ENCODE data around the gene KMO. TPM values are rescaled to one million over a fixed set of nuclear protein-coding genes. Genes with fewer than 3 reads are reported as not detected.

The KMO gene
- total RNA-seq, 1 experiment from 2014 or later, result not detected

GRCh38 chr1:241598249-241598648, 66.1 kb downstream of the KMO start:
- Histone ChIP-seq H3K9me3 (ENCODE audit: control insufficient read depth, low read depth, low read length) (no peaks in the 10 kb centered on the region), H2AK5ac (ENCODE audit: insufficient read length, low read length) (no peak overlapping the region), H3K23me2 (ENCODE audit: insufficient read length, low read depth, low read length, poor library complexity, severe bottlenecking) (no peaks in the 10 kb centered on the region), H3K27ac (ENCODE audit: insufficient read length, low read depth, low read length) (no peak overlapping the region), H3K14ac (ENCODE audit: insufficient read depth, low read length) (no peak overlapping the region), H3K56ac (ENCODE audit: insufficient read length, low read depth, low read length) (no peak overlapping the region), H4K91ac (ENCODE audit: insufficient read length, low read depth, low read length) (no peak overlapping the region), H4K8ac (replicated peaks; ENCODE audit: insufficient read length, low read depth, low read length) (no peak overlapping the region), H2BK12ac (ENCODE audit: insufficient read length, low read depth, low read length) (no peak overlapping the region), H2BK15ac (ENCODE audit: low read depth, low read length) (no peak overlapping the region), H2BK120ac (ENCODE audit: low read depth, low read length, poor library complexity, severe bottlenecking) (no peak overlapping the region), H3K79me1 (ENCODE audit: insufficient read depth, low read depth, low read length, poor library complexity, severe bottlenecking) (no peaks in the 10 kb centered on the region), H4K5ac (ENCODE audit: insufficient read length, low read depth, low read length) (no peak overlapping the region), H3K4me2 (ENCODE audit: insufficient read depth, insufficient read length, low read length) (no peak overlapping the region), H3K27me3 (ENCODE audit: insufficient read depth, low read length) (no peaks in the 10 kb centered on the region), H3K9ac (ENCODE audit: extremely low read depth, insufficient read length, low read length) (no peak overlapping the region), H3K79me2 (ENCODE audit: insufficient read depth, low read length) (no peaks in the 10 kb centered on the region), H4K20me1 (ENCODE audit: control insufficient read depth, insufficient read depth, insufficient read length) (no peaks in the 10 kb centered on the region), H2BK20ac (ENCODE audit: low read depth, low read length, poor library complexity, severe bottlenecking) (no peak overlapping the region), H3K4ac (ENCODE audit: low read depth, low read length) (no peak overlapping the region), H3K18ac (ENCODE audit: insufficient read length, low read depth, low read length) (no peak overlapping the region), H3T11ph (ENCODE audit: low read length) (no peak overlapping the region), H3K4me1 (ENCODE audit: insufficient read depth, low read length) (no peaks in the 10 kb centered on the region), H2AFZ (ENCODE audit: low read length) (no peak overlapping the region), H2BK5ac (ENCODE audit: insufficient read length, low read length) (no peak overlapping the region), H3K23ac (ENCODE audit: insufficient read length, low read depth, low read length) (no peak overlapping the region)
- H3K9me3 Mint-ChIP-seq, result no peaks in the 10 kb centered on the region
- H3K27me3 Mint-ChIP-seq (ENCODE audit: low read depth), result no peaks in the 10 kb centered on the region
- no peak overlapping the region for H3K4me3 Mint-ChIP-seq
- peaks cover 0 to 3% (median 0%) of the 10 kb centered on the region in 3 experiments; a peak in 3 of 7 replicates for H3K36me3 Mint-ChIP-seq (ENCODE audit: insufficient read depth in 1 of 3, low read depth in 3 of 3)
- WGBS (ENCODE audit: extremely low coverage, insufficient read length, low lambda C conversion rate), result no CpG with 5 or more reads among the region's 3 CpGs
- peaks cover 0 to 5% of the 10 kb centered on the region in 2 experiments; a peak in 2 of 4 replicates for H3K4me1 Mint-ChIP-seq
- no peak for TF ChIP-seq CTCF (conservative IDR thresholded peaks at IDR 0.05)
- no peak for DNase-seq
- no peak overlapping the region for H3K27ac Mint-ChIP-seq
